ENCODE measurements around the gene MED14. TPM values are rescaled to one million over a fixed set of nuclear protein-coding genes. Genes with fewer than 3 reads are reported as not detected.

MED14 gene
- total RNA-seq, 1 experiment from 2014 or later, result 57.4 TPM

DNA sequence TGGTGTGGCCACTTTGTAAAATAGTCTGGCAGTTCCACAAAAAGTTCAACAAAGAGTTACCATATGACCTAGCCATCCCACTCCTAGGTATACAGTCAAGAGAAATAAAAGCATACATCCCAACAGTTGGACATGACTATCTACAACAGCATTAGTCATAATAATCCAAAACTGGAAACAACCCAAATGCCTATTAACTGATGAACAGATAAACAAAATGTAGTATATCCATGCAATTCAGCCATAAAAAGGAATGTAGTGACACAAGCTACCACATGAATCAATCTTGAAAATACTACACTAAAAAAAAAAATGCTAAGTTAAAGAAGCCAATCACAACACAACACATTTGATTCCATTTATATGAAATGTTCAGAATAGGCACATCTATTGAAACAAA lies 16.1 kb downstream of the MED14 start:
- intact Hi-C loops (cut with micrococcal nuclease; ENCODE audit: unreplicated experiment), result no loop called here
- BruUV-seq (replicated peaks), result no TSS peak
- Mint-ChIP-seq H3K9me3 (ENCODE audit: low read depth, unreplicated experiment) (no peaks in the 10 kb centered on the region), H3K27me3 (ENCODE audit: unreplicated experiment) (no peaks in the 10 kb centered on the region), H3K4me1 (ENCODE audit: low read depth, unreplicated experiment) (no peaks in the 10 kb centered on the region), H3K27ac (ENCODE audit: unreplicated experiment) (no peak overlapping the region), H3K36me3 (ENCODE audit: insufficient read depth, unreplicated experiment) (peaks cover 5% of the 10 kb centered on the region), H3K4me3 (ENCODE audit: low read depth, unreplicated experiment) (no peak overlapping the region)
- CTCF ChIA-PET, result no interaction called here
- DNase-seq, result no peak
- TF ChIP-seq, protein P1, sequence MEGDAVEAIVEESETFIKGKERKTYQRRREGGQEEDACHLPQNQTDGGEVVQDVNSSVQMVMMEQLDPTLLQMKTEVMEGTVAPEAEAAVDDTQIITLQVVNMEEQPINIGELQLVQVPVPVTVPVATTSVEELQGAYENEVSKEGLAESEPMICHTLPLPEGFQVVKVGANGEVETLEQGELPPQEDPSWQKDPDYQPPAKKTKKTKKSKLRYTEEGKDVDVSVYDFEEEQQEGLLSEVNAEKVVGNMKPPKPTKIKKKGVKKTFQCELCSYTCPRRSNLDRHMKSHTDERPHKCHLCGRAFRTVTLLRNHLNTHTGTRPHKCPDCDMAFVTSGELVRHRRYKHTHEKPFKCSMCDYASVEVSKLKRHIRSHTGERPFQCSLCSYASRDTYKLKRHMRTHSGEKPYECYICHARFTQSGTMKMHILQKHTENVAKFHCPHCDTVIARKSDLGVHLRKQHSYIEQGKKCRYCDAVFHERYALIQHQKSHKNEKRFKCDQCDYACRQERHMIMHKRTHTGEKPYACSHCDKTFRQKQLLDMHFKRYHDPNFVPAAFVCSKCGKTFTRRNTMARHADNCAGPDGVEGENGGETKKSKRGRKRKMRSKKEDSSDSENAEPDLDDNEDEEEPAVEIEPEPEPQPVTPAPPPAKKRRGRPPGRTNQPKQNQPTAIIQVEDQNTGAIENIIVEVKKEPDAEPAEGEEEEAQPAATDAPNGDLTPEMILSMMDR (IDR thresholded peaks at IDR 0.05; ENCODE audit: unreplicated experiment), result no peak

- Mint-ChIP-seq H3K27ac (ENCODE audit: unreplicated experiment) (no peak overlapping the region), H3K9me3 (ENCODE audit: low read depth, unreplicated experiment) (no peaks in the 10 kb centered on the region), H3K27me3 (ENCODE audit: unreplicated experiment) (no peaks in the 10 kb centered on the region), H3K4me3 (ENCODE audit: low read depth, unreplicated experiment) (no peak overlapping the region), H3K36me3 (ENCODE audit: insufficient read depth, unreplicated experiment) (peaks cover 11% of the 10 kb centered on the region), H3K4me1 (ENCODE audit: low read depth, unreplicated experiment) (no peaks in the 10 kb centered on the region)
- CTCF ChIA-PET, result no interaction called here
- TF ChIP-seq, protein P1 (IDR thresholded peaks at IDR 0.05; ENCODE audit: unreplicated experiment), result no peak
- DNase-seq, result no peak
- intact Hi-C loops (cut with micrococcal nuclease; ENCODE audit: unreplicated experiment), result no loop called here
- BruUV-seq (replicated peaks), result no TSS peak
Observed at GRCh38 chrX:40709395-40709794, 25.9 kb downstream of the MED14 start.

GRCh38 chrX:40705658-40706312 lies 29.6 kb downstream of the MED14 start:
- no peaks in the 10 kb centered on the region for H3K9me3 Mint-ChIP-seq (ENCODE audit: low read depth, unreplicated experiment)
- H3K27me3 Mint-ChIP-seq (ENCODE audit: unreplicated experiment), result no peaks in the 10 kb centered on the region
- H3K27ac Mint-ChIP-seq (ENCODE audit: unreplicated experiment), result no peak overlapping the region
- intact Hi-C loops (cut with micrococcal nuclease; ENCODE audit: unreplicated experiment), result no loop called here
- no TSS peak for BruUV-seq (replicated peaks)
- no peak for DNase-seq
- TF ChIP-seq, protein P1 (IDR thresholded peaks at IDR 0.05; ENCODE audit: unreplicated experiment), result no peak
- no peaks in the 10 kb centered on the region for H3K4me1 Mint-ChIP-seq (ENCODE audit: low read depth, unreplicated experiment)
- peaks cover 11% of the 10 kb centered on the region for H3K36me3 Mint-ChIP-seq (ENCODE audit: insufficient read depth, unreplicated experiment)
- H3K4me3 Mint-ChIP-seq (ENCODE audit: low read depth, unreplicated experiment), result no peak overlapping the region
- CTCF ChIA-PET, result no interaction called here

GRCh38 chrX:40700640-40701342 lies 34.6 kb downstream of the MED14 start:
- Mint-ChIP-seq H3K27ac (ENCODE audit: unreplicated experiment) (no peak overlapping the region), H3K4me1 (ENCODE audit: low read depth, unreplicated experiment) (no peaks in the 10 kb centered on the region), H3K27me3 (ENCODE audit: unreplicated experiment) (no peaks in the 10 kb centered on the region), H3K4me3 (ENCODE audit: low read depth, unreplicated experiment) (no peak overlapping the region), H3K36me3 (ENCODE audit: insufficient read depth, unreplicated experiment) (peaks cover 4% of the 10 kb centered on the region), H3K9me3 (ENCODE audit: low read depth, unreplicated experiment) (no peaks in the 10 kb centered on the region)
- TF ChIP-seq, protein P1 (IDR thresholded peaks at IDR 0.05; ENCODE audit: unreplicated experiment), result no peak
- CTCF ChIA-PET, result no interaction called here
- intact Hi-C loops (cut with micrococcal nuclease; ENCODE audit: unreplicated experiment), result no loop called here
- BruUV-seq (replicated peaks), result no TSS peak
- DNase-seq, result no peak
